Measurements from ENCODE around the gene PRKCZ.

Gene PRKCZ

GRCh38 chr1:2039251-2039650 is 11.0 kb upstream of the PRKCZ start:
- no peak for TF ChIP-seq CTCF (IDR thresholded peaks at IDR 0.05; ENCODE audit: low read depth, low read length)
- DNase-seq (ENCODE audit: low read depth in 2 of 2): no peak

GRCh38 chr1:2041305-2041704 is 8.9 kb upstream of the PRKCZ start:
- no peak for DNase-seq (ENCODE audit: low read depth in 2 of 2)
- TF ChIP-seq CTCF (IDR thresholded peaks at IDR 0.05; ENCODE audit: low read depth, low read length): no peak
- H3K4me3 ChIP-seq (replicated peaks in 1 of 2; ENCODE audit: low read depth in 2 of 2, low read length in 2 of 2): no peak overlapping the region

More at GRCh38 chr1:2039251-2039650, 11.0 kb upstream of the PRKCZ start:
- no peak overlapping the region for H3K4me3 ChIP-seq (replicated peaks in 1 of 2; ENCODE audit: low read depth in 2 of 2, low read length in 2 of 2)

GRCh38 chr1:2041887-2042286 is 8.3 kb upstream of the PRKCZ start:
- no peak for DNase-seq (ENCODE audit: low read depth in 2 of 2)
- TF ChIP-seq CTCF (IDR thresholded peaks at IDR 0.05; ENCODE audit: low read depth, low read length): no peak

GRCh38 chr1:2042830-2043773 is 7.1 kb upstream of the PRKCZ start:
- DNase-seq (ENCODE audit: low read depth in 2 of 2): no peak
- no peak overlapping the region for H3K4me3 ChIP-seq (replicated peaks in 1 of 2; ENCODE audit: low read depth in 2 of 2, low read length in 2 of 2)
- no peak for TF ChIP-seq CTCF (IDR thresholded peaks at IDR 0.05; ENCODE audit: low read depth, low read length)

More at GRCh38 chr1:2041887-2042286, 8.3 kb upstream of the PRKCZ start:
- H3K4me3 ChIP-seq (replicated peaks in 1 of 2; ENCODE audit: low read depth in 2 of 2, low read length in 2 of 2): no peak overlapping the region

- no peak for TF ChIP-seq CTCF (IDR thresholded peaks at IDR 0.05; ENCODE audit: low read depth, low read length)
- no peak for DNase-seq (ENCODE audit: low read depth in 2 of 2)
- H3K4me3 ChIP-seq (replicated peaks in 1 of 2; ENCODE audit: low read depth in 2 of 2, low read length in 2 of 2): no peak overlapping the region
These were observed 6.3 kb upstream of the PRKCZ start for GRCh38 chr1:2043886-2044285.

- no peak overlapping the region for H3K4me3 ChIP-seq (replicated peaks in 1 of 2; ENCODE audit: low read depth in 2 of 2, low read length in 2 of 2)
- peak; percentile 40 for TF ChIP-seq CTCF (IDR thresholded peaks at IDR 0.05; ENCODE audit: low read depth, low read length)
- DNase-seq (ENCODE audit: low read depth in 2 of 2): peak; percentile 44 to 56
These were observed 5.5 kb upstream of the PRKCZ start for GRCh38 chr1:2044510-2045319.
